Uterus (tissue), 2 donors: Measurements from ENCODE around the gene CD99.

Experiments
- CTCF ChIP-seq, 4 experiments: fragments of 200-600 bp in 2 of 4; fragments of 450-650 bp in 2 of 4; sonication (generic) in 2 of 4; IDR thresholded peaks; one replicate each; pipeline ENCODE4 v1.5.1; 2016 to 2019; ENCODE audit warnings: antibody characterized with exemption in 4 of 4, mild to moderate bottlenecking in 2 of 4, moderate library complexity in 1 of 4
- POLR2A ChIP-seq, 2 donors: fragments of 450-650 bp; IDR thresholded peaks; one replicate each; pipeline ENCODE4 v1.6.1; 2016; ENCODE audit warnings: antibody characterized with exemption in 2 of 2, mild to moderate bottlenecking in 1 of 2, moderate library complexity in 1 of 2

- TF ChIP-seq CTCF (IDR thresholded peaks at IDR 0.05) (no peak), POLR2A (IDR thresholded peaks at IDR 0.05) (no peak)
Measured at GRCh38 chrX:2766906-2767305, 75.8 kb downstream of the CD99 start.
